Nephron (organoid): ENCODE data around the gene CD19.

Source experiments
- H3K27ac Mint-ChIP-seq, 3 experiments: 2 replicates each; pipeline ENCODE4 v1.8.0; 2020; ENCODE audit warnings: mixed read lengths in 3 of 3, mild to moderate bottlenecking in 2 of 3, moderate library complexity in 1 of 3
- H3K27me3 Mint-ChIP-seq: 2 replicates; pipeline ENCODE4 v1.8.0; 2021; ENCODE audit warnings: low read depth, mild to moderate bottlenecking, moderate library complexity, mixed read lengths
- H3K36me3 Mint-ChIP-seq: 2 replicates; pipeline ENCODE4 v1.8.0; 2020; ENCODE audit warnings: low read depth, mixed read lengths
- H3K4me1 Mint-ChIP-seq: 2 replicates; pipeline ENCODE4 v1.8.0; 2020; ENCODE audit warnings: mixed read lengths
- H3K4me3 Mint-ChIP-seq, 3 experiments: 2 replicates each; pipeline ENCODE4 v1.8.0; 2020; ENCODE audit warnings: mild to moderate bottlenecking in 3 of 3, mixed read lengths in 3 of 3, moderate library complexity in 2 of 3
- H3K9me3 Mint-ChIP-seq: 2 replicates; pipeline ENCODE4 v1.8.0; 2020; ENCODE audit warnings: mixed read lengths
- TF ChIP-seq, protein P1 (sequence below), 3 experiments: fragments of 200-600 bp; sonication (generic); IDR thresholded peaks; one replicate each; pipeline ENCODE4 v1.5.0; 2021; ENCODE audit warnings: antibody characterized with exemption in 3 of 3; ENCODE audit not compliant: unreplicated experiment in 3 of 3

The CD19 gene

DNA sequence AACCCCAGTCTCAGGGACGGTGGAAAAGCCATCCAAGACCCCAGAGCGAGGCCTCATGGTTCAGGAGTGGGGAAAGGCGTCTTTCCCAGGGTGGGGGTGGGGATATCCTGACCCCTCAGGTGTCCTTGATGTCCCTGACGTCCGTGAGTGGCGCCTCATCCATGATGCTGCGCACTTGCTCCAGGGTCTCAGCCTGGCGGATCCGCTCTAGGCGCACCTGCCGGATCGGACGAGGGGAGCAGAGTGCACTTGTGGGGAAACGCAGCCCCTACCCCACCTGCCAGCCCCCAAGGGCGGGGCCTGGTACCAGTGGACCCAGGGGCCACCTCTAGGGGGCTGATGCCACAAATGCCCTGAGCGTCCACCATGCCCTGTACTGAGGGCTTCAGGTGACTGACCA is 26.9 kb upstream of the CD19 start:
- Mint-ChIP-seq H3K9me3 (no peaks in the 10 kb centered on the region), H3K36me3 (no peaks in the 10 kb centered on the region), H3K4me1 (no peaks in the 10 kb centered on the region), H3K27me3 (no peaks in the 10 kb centered on the region), H3K27ac (no peak overlapping the region), H3K4me3 (no peak overlapping the region)
- TF ChIP-seq, protein P1, sequence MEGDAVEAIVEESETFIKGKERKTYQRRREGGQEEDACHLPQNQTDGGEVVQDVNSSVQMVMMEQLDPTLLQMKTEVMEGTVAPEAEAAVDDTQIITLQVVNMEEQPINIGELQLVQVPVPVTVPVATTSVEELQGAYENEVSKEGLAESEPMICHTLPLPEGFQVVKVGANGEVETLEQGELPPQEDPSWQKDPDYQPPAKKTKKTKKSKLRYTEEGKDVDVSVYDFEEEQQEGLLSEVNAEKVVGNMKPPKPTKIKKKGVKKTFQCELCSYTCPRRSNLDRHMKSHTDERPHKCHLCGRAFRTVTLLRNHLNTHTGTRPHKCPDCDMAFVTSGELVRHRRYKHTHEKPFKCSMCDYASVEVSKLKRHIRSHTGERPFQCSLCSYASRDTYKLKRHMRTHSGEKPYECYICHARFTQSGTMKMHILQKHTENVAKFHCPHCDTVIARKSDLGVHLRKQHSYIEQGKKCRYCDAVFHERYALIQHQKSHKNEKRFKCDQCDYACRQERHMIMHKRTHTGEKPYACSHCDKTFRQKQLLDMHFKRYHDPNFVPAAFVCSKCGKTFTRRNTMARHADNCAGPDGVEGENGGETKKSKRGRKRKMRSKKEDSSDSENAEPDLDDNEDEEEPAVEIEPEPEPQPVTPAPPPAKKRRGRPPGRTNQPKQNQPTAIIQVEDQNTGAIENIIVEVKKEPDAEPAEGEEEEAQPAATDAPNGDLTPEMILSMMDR (IDR thresholded peaks at IDR 0.05; ENCODE audit: unreplicated experiment in 3 of 3), result no peak

DNA sequence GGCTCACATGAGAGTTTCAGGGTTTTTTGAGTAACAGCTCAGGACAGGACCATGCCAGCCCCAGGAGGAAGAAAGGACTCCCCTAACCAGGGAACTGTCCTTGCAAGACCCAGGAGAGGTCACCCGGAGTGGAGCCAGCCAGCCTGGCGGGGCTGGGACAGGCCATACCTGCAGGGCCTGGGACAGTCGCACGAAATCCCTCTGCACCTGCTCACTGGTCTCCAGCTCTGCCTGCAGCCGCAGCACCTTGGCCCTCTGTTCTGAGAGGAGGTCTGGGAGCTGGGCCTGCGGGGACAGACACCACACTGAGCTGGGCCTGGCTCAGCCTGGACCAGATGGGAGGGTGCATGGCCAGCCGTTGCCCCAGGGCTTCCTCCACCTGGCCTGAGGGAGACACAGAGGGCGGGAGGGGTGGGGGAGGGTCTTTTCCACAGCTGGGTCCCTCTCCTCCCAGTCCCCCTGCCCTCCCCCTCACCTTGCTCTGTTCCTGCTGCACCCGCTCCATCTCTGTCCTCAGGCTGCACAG is 26.5 kb upstream of the CD19 start:
- Mint-ChIP-seq H3K27me3 (no peaks in the 10 kb centered on the region), H3K4me1 (no peaks in the 10 kb centered on the region), H3K36me3 (peaks cover 3% of the 10 kb centered on the region), H3K9me3 (no peaks in the 10 kb centered on the region), H3K4me3 (no peak overlapping the region), H3K27ac (no peak overlapping the region)
- TF ChIP-seq, protein P1 (IDR thresholded peaks at IDR 0.05; ENCODE audit: unreplicated experiment in 3 of 3), result no peak

DNA sequence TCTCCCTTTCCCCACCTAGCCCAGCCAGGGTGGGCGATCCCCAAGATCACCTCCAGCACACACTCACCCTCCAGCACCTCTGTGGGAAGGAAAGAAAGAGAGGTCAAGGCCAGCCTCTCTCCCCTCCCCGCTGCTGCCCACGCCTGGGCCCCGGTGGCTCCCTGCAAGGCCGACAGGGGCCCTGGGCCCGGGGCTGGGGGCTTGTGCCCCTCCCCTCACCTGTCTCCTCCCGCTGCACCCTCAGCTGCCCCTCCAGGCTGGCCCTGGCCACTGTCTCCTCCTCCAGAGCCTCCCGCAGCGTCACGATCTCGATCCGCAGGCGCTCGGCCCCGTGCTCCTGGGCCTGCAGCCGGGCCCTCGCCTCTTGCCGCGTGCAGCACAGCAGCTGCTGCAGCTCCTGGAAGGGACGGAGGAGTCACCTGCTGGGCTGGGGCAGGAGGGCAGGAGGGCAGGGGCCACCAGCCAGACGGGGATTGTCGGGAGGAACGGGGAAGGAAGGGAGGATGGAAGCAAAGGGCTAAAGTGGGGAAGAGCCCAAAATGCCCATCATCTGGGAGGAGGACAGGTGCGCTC is 25.9 kb upstream of the CD19 start:
- peaks cover 3% of the 10 kb centered on the region for H3K36me3 Mint-ChIP-seq
- no peak overlapping the region for H3K27ac Mint-ChIP-seq
- H3K9me3 Mint-ChIP-seq, result no peaks in the 10 kb centered on the region
- H3K4me3 Mint-ChIP-seq, result no peak overlapping the region
- H3K27me3 Mint-ChIP-seq, result no peaks in the 10 kb centered on the region
- no peaks in the 10 kb centered on the region for H3K4me1 Mint-ChIP-seq
- TF ChIP-seq, protein P1 (IDR thresholded peaks at IDR 0.05; ENCODE audit: unreplicated experiment in 3 of 3), result no peak

DNA sequence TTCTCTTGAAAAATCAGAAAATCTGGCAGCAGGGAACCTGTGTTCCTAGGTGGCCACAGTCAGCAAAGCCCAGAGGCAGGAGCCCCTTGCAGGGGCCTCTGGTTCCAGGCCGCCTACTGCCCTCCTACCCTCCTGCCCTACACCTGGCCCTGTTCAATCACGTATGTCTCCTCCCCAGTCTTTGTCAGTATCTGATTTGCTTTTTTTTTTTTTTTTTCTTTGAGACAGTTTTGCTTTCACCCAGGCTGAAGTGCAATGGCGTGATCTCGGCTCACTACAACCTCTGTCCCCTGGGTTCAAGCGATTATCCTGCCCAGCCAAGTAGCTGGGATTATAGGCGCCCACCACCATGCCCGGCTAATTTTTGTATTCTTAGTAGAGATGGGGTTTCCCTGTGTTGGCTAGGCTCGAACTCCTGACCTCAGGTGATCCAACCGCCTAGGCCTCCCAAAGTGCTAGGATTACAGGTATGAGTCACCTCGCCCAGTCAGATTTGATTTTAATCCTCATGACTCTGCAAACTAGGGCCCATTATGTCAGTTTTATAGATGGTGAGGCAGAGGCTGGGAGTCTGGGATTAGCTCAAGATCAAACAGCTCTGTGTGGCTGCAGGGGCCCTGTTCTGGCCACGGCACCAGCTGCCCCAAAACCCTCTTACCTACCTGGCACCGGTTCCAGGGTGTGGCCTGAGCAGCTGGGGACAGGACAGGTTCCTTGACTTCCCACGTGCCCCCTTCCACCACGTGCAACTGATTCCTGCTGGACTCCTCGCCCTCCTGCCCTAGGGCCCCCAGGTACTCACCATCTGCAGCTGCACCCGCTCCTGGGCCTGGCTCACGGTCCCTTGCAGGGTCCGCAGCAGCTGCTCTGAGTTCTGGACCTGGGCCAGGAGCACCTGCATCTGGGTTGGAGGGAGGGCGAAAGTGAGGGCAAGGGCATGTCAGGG is 21.4 kb upstream of the CD19 start:
- Mint-ChIP-seq H3K9me3 (no peaks in the 10 kb centered on the region), H3K36me3 (peaks cover 24% of the 10 kb centered on the region), H3K4me3 (no peak overlapping the region), H3K27ac (peak overlapping the region in 1 of 3 experiments; percentile 62), H3K4me1 (no peaks in the 10 kb centered on the region), H3K27me3 (no peaks in the 10 kb centered on the region)
- TF ChIP-seq, protein P1 (IDR thresholded peaks at IDR 0.05; ENCODE audit: unreplicated experiment in 3 of 3), result no peak

DNA sequence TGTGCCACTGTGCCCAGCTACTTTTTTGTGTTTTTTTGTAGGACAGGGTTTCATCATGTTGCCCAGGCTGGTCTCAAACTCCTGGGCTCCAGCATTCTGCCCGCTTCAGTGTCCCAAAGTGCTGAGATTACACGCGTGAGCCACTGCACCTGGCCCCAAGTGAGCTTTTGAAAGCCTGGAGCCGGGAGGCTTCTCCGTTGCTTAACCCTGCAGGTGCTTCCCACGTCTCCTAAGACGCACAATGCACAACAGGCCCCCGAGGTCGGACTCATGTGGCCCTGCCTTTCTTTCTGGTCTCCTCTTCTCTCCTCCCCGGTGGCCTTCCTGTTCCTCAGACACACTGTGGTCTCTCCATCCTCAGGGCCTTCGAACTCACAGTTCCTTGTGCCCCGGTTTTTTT is 19.2 kb upstream of the CD19 start:
- Mint-ChIP-seq H3K4me1 (no peaks in the 10 kb centered on the region), H3K27ac (no peak overlapping the region), H3K4me3 (no peak overlapping the region), H3K27me3 (no peaks in the 10 kb centered on the region), H3K9me3 (peaks cover 3% of the 10 kb centered on the region), H3K36me3 (peaks cover 30% of the 10 kb centered on the region)
- TF ChIP-seq, protein P1 (IDR thresholded peaks at IDR 0.05; ENCODE audit: unreplicated experiment in 3 of 3), result no peak
